GM12874 (cell line): ENCODE measurements around the gene SLC6A20.

Experiments
- TF ChIP-seq, protein P1 (sequence below): IDR thresholded peaks from 2 replicates; pipeline ENCODE4 v1.5.1; 2011; ENCODE audit warnings: low read depth, mild to moderate bottlenecking, control low read depth, low read length, moderate library complexity; ENCODE audit not compliant: insufficient read depth

SLC6A20 gene

DNA sequence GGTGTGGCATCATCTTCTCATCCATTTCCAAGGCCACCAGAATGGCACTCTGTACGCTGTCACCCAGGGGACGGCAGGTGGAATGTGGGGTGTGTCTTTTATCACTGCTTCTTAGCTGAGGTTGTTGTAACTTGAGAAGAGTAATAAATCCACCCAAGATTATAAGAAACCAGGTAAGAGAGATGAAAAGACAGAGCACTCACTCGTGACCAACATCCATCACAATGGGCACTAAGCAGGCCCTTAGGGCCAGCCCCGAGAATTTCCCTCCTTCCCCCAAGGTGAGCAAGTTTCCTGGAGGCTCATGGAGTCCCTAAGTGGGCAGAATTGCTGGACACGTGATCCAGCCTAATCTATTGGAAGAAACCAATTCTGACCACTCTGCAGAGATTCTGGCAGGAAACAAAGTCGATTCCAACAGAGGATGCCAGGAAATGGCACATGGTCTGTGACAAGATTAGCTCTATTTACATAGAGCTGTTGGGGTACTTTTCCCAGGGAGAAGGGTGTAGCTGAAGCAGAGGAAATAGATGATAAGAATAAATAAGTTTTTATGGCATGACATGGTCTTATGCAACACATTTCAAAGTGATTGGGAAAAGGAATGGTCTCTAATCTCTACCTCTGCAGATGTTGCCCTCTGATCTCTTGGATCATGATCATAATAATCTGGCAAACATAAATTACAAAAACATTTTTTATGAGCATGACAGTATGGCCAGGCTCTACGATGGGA lies 22.5 kb downstream of the SLC6A20 start:
- TF ChIP-seq, protein P1, sequence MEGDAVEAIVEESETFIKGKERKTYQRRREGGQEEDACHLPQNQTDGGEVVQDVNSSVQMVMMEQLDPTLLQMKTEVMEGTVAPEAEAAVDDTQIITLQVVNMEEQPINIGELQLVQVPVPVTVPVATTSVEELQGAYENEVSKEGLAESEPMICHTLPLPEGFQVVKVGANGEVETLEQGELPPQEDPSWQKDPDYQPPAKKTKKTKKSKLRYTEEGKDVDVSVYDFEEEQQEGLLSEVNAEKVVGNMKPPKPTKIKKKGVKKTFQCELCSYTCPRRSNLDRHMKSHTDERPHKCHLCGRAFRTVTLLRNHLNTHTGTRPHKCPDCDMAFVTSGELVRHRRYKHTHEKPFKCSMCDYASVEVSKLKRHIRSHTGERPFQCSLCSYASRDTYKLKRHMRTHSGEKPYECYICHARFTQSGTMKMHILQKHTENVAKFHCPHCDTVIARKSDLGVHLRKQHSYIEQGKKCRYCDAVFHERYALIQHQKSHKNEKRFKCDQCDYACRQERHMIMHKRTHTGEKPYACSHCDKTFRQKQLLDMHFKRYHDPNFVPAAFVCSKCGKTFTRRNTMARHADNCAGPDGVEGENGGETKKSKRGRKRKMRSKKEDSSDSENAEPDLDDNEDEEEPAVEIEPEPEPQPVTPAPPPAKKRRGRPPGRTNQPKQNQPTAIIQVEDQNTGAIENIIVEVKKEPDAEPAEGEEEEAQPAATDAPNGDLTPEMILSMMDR = no peak

GRCh38 chr3:45773072-45773471 lies 23.3 kb downstream of the SLC6A20 start:
- TF ChIP-seq, protein P1 = no peak

DNA sequence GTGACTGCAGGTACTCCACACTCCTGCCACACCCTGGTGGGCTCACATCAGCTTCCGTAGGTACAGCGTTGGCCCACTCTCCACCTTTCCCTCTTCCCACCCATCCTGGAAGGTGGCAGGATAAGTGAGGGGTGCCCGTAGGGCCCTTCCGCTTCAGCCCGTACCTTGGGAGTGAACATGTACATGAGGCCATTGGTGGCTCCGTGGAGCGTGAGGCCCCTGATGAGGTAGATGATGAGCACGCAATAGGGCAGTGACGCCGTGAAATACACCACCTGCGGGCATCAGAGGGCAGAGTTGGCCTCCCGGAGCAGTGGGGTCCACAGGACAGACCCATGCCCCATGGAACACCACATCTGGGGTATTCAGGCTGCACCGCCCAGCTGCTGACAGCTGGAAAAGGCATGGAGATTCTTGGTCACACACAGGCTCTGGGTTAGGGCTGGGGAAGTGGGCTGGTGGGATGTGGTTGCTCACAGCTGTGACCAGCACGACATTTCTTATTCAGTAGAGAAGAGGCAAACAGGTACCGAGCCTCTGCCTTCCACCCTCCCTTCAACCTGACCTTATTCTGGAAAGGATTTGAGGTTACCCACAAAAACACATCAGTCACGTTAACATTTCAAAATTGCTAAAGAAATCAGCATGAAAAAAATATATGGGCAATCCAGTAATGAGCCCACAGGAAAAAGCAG lies 23.8 kb downstream of the SLC6A20 start:
- TF ChIP-seq, protein P1 = no peak

- TF ChIP-seq, protein P1 = no peak
Measured at GRCh38 chr3:45771831-45772230, 24.5 kb downstream of the SLC6A20 start.

- TF ChIP-seq, protein P1 = no peak
Measured at GRCh38 chr3:45771166-45771775, 25.1 kb downstream of the SLC6A20 start.

- TF ChIP-seq, protein P1 = no peak
Measured at GRCh38 chr3:45765958-45766357, 30.4 kb downstream of the SLC6A20 start.

DNA sequence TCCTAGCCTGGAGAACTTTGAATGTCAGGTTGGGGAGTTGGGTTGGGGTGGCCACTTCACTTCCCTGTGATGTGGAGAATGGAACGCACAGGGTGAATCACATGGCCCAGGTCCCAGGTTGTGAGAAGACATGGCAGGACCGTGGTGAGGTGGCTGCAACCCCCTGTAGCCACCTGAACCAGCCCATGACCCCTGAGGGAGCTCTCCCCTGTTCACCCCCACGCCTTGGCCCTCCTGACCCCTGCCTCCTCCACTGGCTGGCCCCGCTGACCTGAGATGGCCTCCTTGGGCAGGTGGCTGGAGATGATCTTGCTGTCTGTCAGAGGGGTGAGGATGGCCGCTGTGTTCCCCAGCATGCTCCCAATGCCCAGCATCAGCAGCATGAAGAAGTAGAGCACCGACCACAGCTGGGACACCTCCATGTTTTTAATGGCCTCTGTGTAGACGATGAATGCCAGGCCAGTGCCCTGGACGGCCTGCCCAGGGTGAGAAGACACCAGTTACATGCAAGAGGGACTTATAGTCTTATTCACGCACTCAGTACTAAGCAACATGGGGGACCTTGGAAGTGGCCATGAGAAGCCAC lies 31.0 kb downstream of the SLC6A20 start:
- TF ChIP-seq, protein P1 = no peak
